Testis (tissue), 3 donors: ENCODE measurements around the gene MNX1. TPM values are rescaled to one million over a fixed set of nuclear protein-coding genes. Genes with fewer than 3 reads are reported as not detected.

Experiments used
- DNase-seq: peaks from one replicate; pipeline ENCODE4 v3.0.0-alpha.2; 2019
- H3K27ac ChIP-seq, 2 donors: fragments of 200-600 bp; sonication (generic); one replicate each; pipeline ENCODE4 v1.5.1; 2019
- H3K27me3 ChIP-seq: fragments of 200-600 bp; sonication (generic); one replicate; pipeline ENCODE4 v1.5.1; 2019
- H3K36me3 ChIP-seq: fragments of 200-600 bp; sonication (generic); one replicate; pipeline ENCODE4 v1.5.1; 2017; ENCODE audit warnings: low read depth; ENCODE audit errors: missing control alignments
- H3K4me1 ChIP-seq: fragments of 200-600 bp; sonication (generic); one replicate; pipeline ENCODE4 v1.5.1; 2019
- H3K4me3 ChIP-seq, 2 donors: fragments of 200-600 bp; sonication (generic); one replicate each; pipeline ENCODE4 v1.5.1; 2017 to 2019
- H3K9me3 ChIP-seq: fragments of 200-600 bp; sonication (generic); one replicate; pipeline ENCODE4 v1.5.1; 2017
- POLR2A ChIP-seq: fragments of 450-650 bp; IDR thresholded peaks from one replicate; pipeline ENCODE4 v1.6.1; 2017; ENCODE audit warnings: antibody characterized with exemption, mild to moderate bottlenecking, moderate library complexity
- WGBS, 2 donors: methylation state at CpG; one replicate each; pipeline ENCODE4 v1.1.5; 2018; 5-methylcytosine and 5-hydroxymethylcytosine counted together
- intact Hi-C: fragments of 100-400 bp; cut with DNase I; formaldehyde crosslinking; loops from one replicate; pipeline ENCODE4 v1.15.1; 2023; ENCODE audit warnings: low total_unique reads
- polyA plus RNA-seq: library from polyadenylated mRNA; stranded (reverse); fragments of 350-450 nt; fragmentation: Illumina TruSeq; extraction: RNeasy Lipid Tissue Mini Kit (QIAGEN cat#74804); gene quantifications from one replicate; pipeline ENCODE4 v1.2.3, GENCODE V29; 2014; ENCODE audit warnings: low read depth, low replicate concordance; ENCODE audit not compliant: insufficient read depth
- total RNA-seq, 2 donors: library from RNA; depleted of rRNA; stranded (reverse); fragments of >200 nt; gene quantifications; one replicate each; pipeline ENCODE4 v1.2.3, GENCODE V29; 2016
- TF ChIP-seq, protein P1 (sequence below), 3 experiments: fragments of 450-650 bp in 2 of 3; fragments of 200-600 bp in 1 of 3; sonication (generic) in 1 of 3; IDR thresholded peaks; one replicate each; pipeline ENCODE4 v1.5.1; 2016 to 2019; ENCODE audit warnings: antibody characterized with exemption in 3 of 3, mild to moderate bottlenecking in 2 of 3, moderate library complexity in 1 of 3

Gene MNX1
- total and polyA plus RNA-seq, 3 donors from 2014 or later = 1.5 to 3.3 (median 3.0) TPM

DNA sequence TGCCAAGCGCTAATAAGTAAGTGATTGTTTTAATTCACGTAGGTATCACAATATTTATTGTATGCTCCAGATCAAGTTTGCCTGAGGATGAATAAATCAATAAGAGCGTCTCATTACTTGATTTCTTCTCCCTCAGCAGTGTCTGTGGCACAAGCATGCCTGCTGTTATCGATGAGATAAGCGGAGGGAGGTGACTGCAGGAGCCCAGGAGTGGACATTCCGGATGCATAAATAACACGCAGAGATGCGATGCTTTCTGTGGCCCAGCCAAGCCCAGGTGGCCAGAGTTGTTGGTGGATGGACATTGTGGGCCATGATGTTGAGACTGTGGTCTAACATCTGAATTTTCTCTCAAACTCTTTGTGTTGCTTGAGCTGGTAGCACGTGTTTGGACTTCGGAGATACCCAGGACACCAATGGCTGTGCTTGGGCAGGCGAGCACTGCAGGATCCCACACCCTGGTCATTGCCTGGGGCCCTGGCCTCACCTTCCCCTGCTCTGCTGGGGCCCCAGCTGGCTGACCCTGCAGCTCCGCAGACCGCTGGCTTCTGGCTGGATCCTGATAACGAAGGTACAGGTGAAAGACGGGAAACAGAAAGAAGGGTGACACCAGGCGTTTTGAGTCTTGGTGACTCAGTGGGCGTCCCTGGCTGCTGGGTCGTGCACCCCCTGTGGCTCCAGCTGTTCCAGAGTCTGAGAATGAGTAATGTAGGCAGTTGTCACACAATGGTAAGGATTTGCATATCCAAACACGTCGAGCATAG, 31.2 kb upstream of the MNX1 start:
- 77% methylated on average over 18 to 20 of the region's 20 CpGs for WGBS, 2 donors
- intact Hi-C loops = no loop called here
- Histone ChIP-seq H3K9me3 (no peaks in the 10 kb centered on the region), H3K4me3 (no peak overlapping the region), H3K27me3 (no peaks in the 10 kb centered on the region), H3K4me1 (no peaks in the 10 kb centered on the region), H3K36me3 (no peaks in the 10 kb centered on the region), H3K27ac (no peak overlapping the region)
- no peak for DNase-seq
- no peak for TF ChIP-seq POLR2A

DNA sequence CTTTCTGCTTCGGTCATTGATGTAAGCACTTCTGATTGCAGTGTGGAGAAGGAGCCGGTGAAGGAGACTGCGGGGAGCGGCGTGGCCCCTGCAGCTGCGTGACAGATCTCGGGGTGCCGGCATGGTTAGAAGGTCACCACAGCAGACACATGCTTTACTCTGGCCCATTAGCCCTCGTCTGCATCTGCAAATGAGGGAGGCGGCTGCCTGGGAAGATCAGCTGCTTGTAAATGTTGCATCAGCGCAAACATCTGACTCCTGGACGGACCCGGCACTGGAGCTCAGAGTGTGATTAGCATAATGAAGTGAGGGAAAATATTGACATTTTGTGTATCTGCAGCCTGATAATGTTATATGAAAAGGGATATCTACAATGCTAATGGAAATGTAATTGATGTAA, 30.5 kb upstream of the MNX1 start:
- no peak for DNase-seq
- H3K9me3 ChIP-seq = no peaks in the 10 kb centered on the region
- H3K36me3 ChIP-seq = no peaks in the 10 kb centered on the region
- intact Hi-C loops = no loop called here
- no peak overlapping the region for H3K4me3 ChIP-seq
- no peak overlapping the region for H3K27ac ChIP-seq
- WGBS, 2 donors = 43 to 52% methylated on average over 13 of the region's 13 CpGs
- H3K4me1 ChIP-seq = no peaks in the 10 kb centered on the region
- no peak for TF ChIP-seq POLR2A
- TF ChIP-seq, protein P1, sequence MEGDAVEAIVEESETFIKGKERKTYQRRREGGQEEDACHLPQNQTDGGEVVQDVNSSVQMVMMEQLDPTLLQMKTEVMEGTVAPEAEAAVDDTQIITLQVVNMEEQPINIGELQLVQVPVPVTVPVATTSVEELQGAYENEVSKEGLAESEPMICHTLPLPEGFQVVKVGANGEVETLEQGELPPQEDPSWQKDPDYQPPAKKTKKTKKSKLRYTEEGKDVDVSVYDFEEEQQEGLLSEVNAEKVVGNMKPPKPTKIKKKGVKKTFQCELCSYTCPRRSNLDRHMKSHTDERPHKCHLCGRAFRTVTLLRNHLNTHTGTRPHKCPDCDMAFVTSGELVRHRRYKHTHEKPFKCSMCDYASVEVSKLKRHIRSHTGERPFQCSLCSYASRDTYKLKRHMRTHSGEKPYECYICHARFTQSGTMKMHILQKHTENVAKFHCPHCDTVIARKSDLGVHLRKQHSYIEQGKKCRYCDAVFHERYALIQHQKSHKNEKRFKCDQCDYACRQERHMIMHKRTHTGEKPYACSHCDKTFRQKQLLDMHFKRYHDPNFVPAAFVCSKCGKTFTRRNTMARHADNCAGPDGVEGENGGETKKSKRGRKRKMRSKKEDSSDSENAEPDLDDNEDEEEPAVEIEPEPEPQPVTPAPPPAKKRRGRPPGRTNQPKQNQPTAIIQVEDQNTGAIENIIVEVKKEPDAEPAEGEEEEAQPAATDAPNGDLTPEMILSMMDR (IDR thresholded peaks at IDR 0.05) = no peak
- H3K27me3 ChIP-seq = no peaks in the 10 kb centered on the region

DNA sequence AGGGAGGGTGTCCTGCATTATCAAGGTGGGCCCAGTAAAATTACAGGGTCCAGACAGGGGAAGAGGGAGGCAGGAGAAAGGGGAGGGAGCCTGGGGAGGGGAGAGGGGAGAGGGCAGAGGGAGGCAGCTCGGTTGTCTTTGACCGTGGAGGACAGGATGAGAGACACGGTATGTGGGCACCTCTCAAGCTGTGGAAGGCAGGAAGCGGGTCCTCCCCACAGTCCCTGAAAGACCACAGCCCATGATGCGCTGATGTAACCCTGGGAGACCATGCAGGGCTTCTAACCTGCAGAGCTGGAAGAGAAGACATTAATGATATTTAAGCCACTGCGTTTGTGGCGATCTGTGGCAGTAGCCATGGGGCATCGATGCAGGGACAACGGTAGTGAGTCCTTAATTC, 27.2 kb upstream of the MNX1 start:
- intact Hi-C loops = no loop called here
- no peak for DNase-seq
- 82 to 86% methylated on average over 9 of the region's 9 CpGs for WGBS, 2 donors
- Histone ChIP-seq H3K4me1 (no peaks in the 10 kb centered on the region), H3K9me3 (no peaks in the 10 kb centered on the region), H3K27me3 (no peaks in the 10 kb centered on the region), H3K27ac (no peak overlapping the region), H3K36me3 (no peaks in the 10 kb centered on the region), H3K4me3 (no peak overlapping the region)
- TF ChIP-seq, protein P1 (IDR thresholded peaks at IDR 0.05) = no peak
- no peak for TF ChIP-seq POLR2A

GRCh38 chr7:157037028-157037427, 26.6 kb upstream of the MNX1 start:
- no peak for DNase-seq
- no peaks in the 10 kb centered on the region for H3K36me3 ChIP-seq
- H3K4me3 ChIP-seq = no peak overlapping the region
- H3K27ac ChIP-seq = no peak overlapping the region
- WGBS, 2 donors = 89 to 98% methylated on average over 4 of the region's 4 CpGs
- H3K27me3 ChIP-seq = no peaks in the 10 kb centered on the region
- no peaks in the 10 kb centered on the region for H3K4me1 ChIP-seq
- H3K9me3 ChIP-seq = no peaks in the 10 kb centered on the region
- intact Hi-C loops = no loop called here
- TF ChIP-seq, protein P1 (IDR thresholded peaks at IDR 0.05) = no peak
- TF ChIP-seq POLR2A = no peak

DNA sequence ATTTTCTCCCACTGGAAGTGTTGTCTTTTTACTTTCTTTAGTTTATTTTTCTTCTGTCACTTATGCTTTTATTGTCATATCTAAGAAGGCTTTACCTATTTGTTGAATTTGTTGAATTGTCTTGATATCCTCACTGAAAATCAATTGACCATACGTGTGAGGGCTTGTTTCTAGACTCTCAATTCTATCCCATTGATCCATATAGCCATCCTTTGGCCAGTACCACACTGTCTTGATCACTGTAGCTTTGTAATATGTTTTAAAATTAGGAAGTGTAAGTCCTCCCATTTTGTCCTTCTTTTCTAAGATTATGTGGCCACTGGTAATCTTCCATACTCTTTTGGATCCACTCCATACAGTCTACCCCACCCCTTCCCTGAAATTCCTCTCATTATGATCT, 25.5 kb upstream of the MNX1 start:
- Histone ChIP-seq H3K27ac (no peak overlapping the region), H3K27me3 (no peaks in the 10 kb centered on the region), H3K36me3 (no peaks in the 10 kb centered on the region), H3K4me3 (no peak overlapping the region), H3K4me1 (no peaks in the 10 kb centered on the region), H3K9me3 (no peaks in the 10 kb centered on the region)
- TF ChIP-seq, protein P1 (IDR thresholded peaks at IDR 0.05) = no peak
- no peak for TF ChIP-seq POLR2A
- intact Hi-C loops = no loop called here
- 78 to 79% methylated on average over 1 of the region's 1 CpG for WGBS, 2 donors
- no peak for DNase-seq
